ENCODE results near the gene PLA2G2C. TPM values are rescaled to one million over a fixed set of nuclear protein-coding genes. Genes with fewer than 3 reads are reported as not detected.

Gene PLA2G2C
- total and polyA plus RNA-seq, 7 donors, result 0.09 to 5.5 (median 1.4) TPM; not detected in 2

- TF ChIP-seq EP300 (IDR thresholded peaks at IDR 0.05) (no peak), CTCF (IDR thresholded peaks at IDR 0.05) (no peak), POLR2AphosphoS5 (IDR thresholded peaks at IDR 0.05) (no peak), POLR2A (IDR thresholded peaks at IDR 0.05) (no peak)
- H3K9me3 ChIP-seq, result no peaks in the 10 kb centered on the region
- H3K36me3 ChIP-seq, result no peaks in the 10 kb centered on the region
- 85 to 90% methylated on average over 27 of the region's 27 CpGs for WGBS, 2 donors
- H3K27ac ChIP-seq, result no peak overlapping the region
- DNase-seq, result peak; percentile 58
- peaks cover 0 to 24% (median 13%) of the 10 kb centered on the region in 4 donors for H3K4me1 ChIP-seq
- no peak overlapping the region for H3K4me3 ChIP-seq
- no peaks in the 10 kb centered on the region for H3K27me3 ChIP-seq
- intact Hi-C loops (cut with DNase I), result loop anchor here (5.0 kb wide), 1 partner anchor 48 kb away; no protein-coding TSS in a partner anchor
These were observed 36.6 kb downstream of the PLA2G2C start for GRCh38 chr1:20149601-20150325.

- no peak overlapping the region for H3K4me3 ChIP-seq
- peaks cover 0 to 17% (median 11%) of the 10 kb centered on the region in 4 donors for H3K4me1 ChIP-seq
- H3K9me3 ChIP-seq, result no peaks in the 10 kb centered on the region
- intact Hi-C loops (cut with DNase I), result no loop called here
- peak; percentile 53 for DNase-seq
- TF ChIP-seq POLR2AphosphoS5 (IDR thresholded peaks at IDR 0.05) (no peak), CTCF (IDR thresholded peaks at IDR 0.05) (no peak), EP300 (IDR thresholded peaks at IDR 0.05) (no peak), POLR2A (IDR thresholded peaks at IDR 0.05) (no peak)
- 88 to 91% methylated on average over 13 of the region's 13 CpGs for WGBS, 2 donors
- no peaks in the 10 kb centered on the region for H3K36me3 ChIP-seq
- no peaks in the 10 kb centered on the region for H3K27me3 ChIP-seq
- no peak overlapping the region for H3K27ac ChIP-seq
These were observed 37.5 kb downstream of the PLA2G2C start for GRCh38 chr1:20148571-20149500.

- peaks cover 0 to 14% (median 10%) of the 10 kb centered on the region in 4 donors for H3K4me1 ChIP-seq
- H3K4me3 ChIP-seq, result no peak overlapping the region
- no peaks in the 10 kb centered on the region for H3K36me3 ChIP-seq
- intact Hi-C loops (cut with DNase I), result no loop called here
- TF ChIP-seq CTCF (IDR thresholded peaks at IDR 0.05) (no peak), EP300 (IDR thresholded peaks at IDR 0.05) (no peak), POLR2AphosphoS5 (IDR thresholded peaks at IDR 0.05) (no peak)
- WGBS, 2 donors, result 56 to 82% methylated on average over 13 of the region's 13 CpGs
- H3K9me3 ChIP-seq, result no peaks in the 10 kb centered on the region
- peak; percentile 42 for DNase-seq
- no peak overlapping the region for H3K27ac ChIP-seq
- H3K27me3 ChIP-seq, result no peaks in the 10 kb centered on the region
These were observed 38.3 kb downstream of the PLA2G2C start for GRCh38 chr1:20147846-20148570.

- TF ChIP-seq POLR2A (IDR thresholded peaks at IDR 0.05) (no peak), EP300 (IDR thresholded peaks at IDR 0.05) (no peak), CTCF (IDR thresholded peaks at IDR 0.05) (no peak), POLR2AphosphoS5 (IDR thresholded peaks at IDR 0.05) (no peak)
- Histone ChIP-seq H3K27me3 (no peaks in the 10 kb centered on the region), H3K36me3 (no peaks in the 10 kb centered on the region), H3K27ac (no peak overlapping the region), H3K9me3 (no peaks in the 10 kb centered on the region), H3K4me3 (no peak overlapping the region), H3K4me1 (no peaks in the 10 kb centered on the region)
- WGBS, 2 donors, result 50 to 69% methylated on average over 13 of the region's 13 CpGs
- intact Hi-C loops (cut with DNase I), result no loop called here
- peak; percentile 50 for DNase-seq
These were observed 42.4 kb downstream of the PLA2G2C start for GRCh38 chr1:20143734-20144565.
